Measurements from ENCODE around the gene PSMA6. TPM values are rescaled to one million over a fixed set of nuclear protein-coding genes. Genes with fewer than 3 reads are reported as not detected.

PSMA6 gene
- total RNA-seq, 1 donor from 2014 or later: 225 TPM

- no peak for TF ChIP-seq EZH2 (IDR thresholded peaks at IDR 0.05; ENCODE audit: insufficient read depth, low read length)
- TF ChIP-seq CTCF (IDR thresholded peaks at IDR 0.05; ENCODE audit: insufficient read depth, low read depth, low read length): no peak
- H3K36me3 ChIP-seq (ENCODE audit: insufficient read depth, low read length): no peaks in the 10 kb centered on the region
- H3K4me3 ChIP-seq (ENCODE audit: insufficient read depth, low read depth, low read length): no peak overlapping the region
- no peak overlapping the region for H2AFZ ChIP-seq (ENCODE audit: low read depth, low read length)
- Mint-ChIP-seq H3K4me1 (ENCODE audit: low read depth, unreplicated experiment) (peaks cover 5% of the 10 kb centered on the region), H3K4me3 (ENCODE audit: unreplicated experiment) (no peak overlapping the region), H3K27me3 (ENCODE audit: low read depth, unreplicated experiment) (no peaks in the 10 kb centered on the region), H3K9me3 (ENCODE audit: unreplicated experiment) (no peaks in the 10 kb centered on the region), H3K36me3 (ENCODE audit: low read depth, unreplicated experiment) (no peaks in the 10 kb centered on the region), H3K27ac (ENCODE audit: unreplicated experiment) (no peak overlapping the region)
- no peaks in the 10 kb centered on the region for H3K4me1 ChIP-seq (ENCODE audit: insufficient read depth, low read length)
- no peak overlapping the region for H3K4me2 ChIP-seq (ENCODE audit: low read length)
- H3K9me3 ChIP-seq (ENCODE audit: insufficient read depth, low read depth, low read length): no peaks in the 10 kb centered on the region
- no peak overlapping the region for H3K9ac ChIP-seq (ENCODE audit: low read length)
- H4K20me1 ChIP-seq (ENCODE audit: insufficient read depth, low read length): no peaks in the 10 kb centered on the region
- no peak overlapping the region for H3K27ac ChIP-seq (ENCODE audit: low read depth, low read length)
- FAIRE-seq: no peak
- no peaks in the 10 kb centered on the region for H3K27me3 ChIP-seq (ENCODE audit: insufficient read depth, low read length)
- peaks cover 3% of the 10 kb centered on the region for H3K79me2 ChIP-seq (ENCODE audit: insufficient read depth, low read length)
- DNase-seq (ENCODE audit: low read depth): peak; percentile 4
These were observed 4.7 kb upstream of the PSMA6 start for GRCh38 chr14:35287431-35288013.

GRCh38 chr14:35289623-35290022 lies 2.6 kb upstream of the PSMA6 start:
- no peak for FAIRE-seq
- H3K36me3 Mint-ChIP-seq (ENCODE audit: low read depth, unreplicated experiment): no peaks in the 10 kb centered on the region
- H3K27ac Mint-ChIP-seq (ENCODE audit: unreplicated experiment): no peak overlapping the region

More at GRCh38 chr14:35289623-35290022, 2.6 kb upstream of the PSMA6 start:
- Mint-ChIP-seq H3K4me3 (ENCODE audit: unreplicated experiment) (no peak overlapping the region), H3K27me3 (ENCODE audit: low read depth, unreplicated experiment) (no peaks in the 10 kb centered on the region), H3K4me1 (ENCODE audit: low read depth, unreplicated experiment) (peaks cover 9% of the 10 kb centered on the region), H3K9me3 (ENCODE audit: unreplicated experiment) (no peaks in the 10 kb centered on the region)
- no peak overlapping the region for H2AFZ ChIP-seq (ENCODE audit: low read depth, low read length)
- no peak overlapping the region for H3K4me2 ChIP-seq (ENCODE audit: low read length)
- no peaks in the 10 kb centered on the region for H3K9me3 ChIP-seq (ENCODE audit: insufficient read depth, low read depth, low read length)
- peaks cover 7% of the 10 kb centered on the region for H3K4me1 ChIP-seq (ENCODE audit: insufficient read depth, low read length)
- no peaks in the 10 kb centered on the region for H3K27me3 ChIP-seq (ENCODE audit: insufficient read depth, low read length)
- H3K79me2 ChIP-seq (ENCODE audit: insufficient read depth, low read length): peaks cover 24% of the 10 kb centered on the region
- TF ChIP-seq EZH2 (IDR thresholded peaks at IDR 0.05; ENCODE audit: insufficient read depth, low read length): no peak
- TF ChIP-seq CTCF (IDR thresholded peaks at IDR 0.05; ENCODE audit: insufficient read depth, low read depth, low read length): no peak
- H3K36me3 ChIP-seq (ENCODE audit: insufficient read depth, low read length): no peaks in the 10 kb centered on the region
- H3K9ac ChIP-seq (ENCODE audit: low read length): no peak overlapping the region
- DNase-seq (ENCODE audit: low read depth): no peak
- H3K4me3 ChIP-seq (ENCODE audit: insufficient read depth, low read depth, low read length): no peak overlapping the region
- no peak overlapping the region for H3K27ac ChIP-seq (ENCODE audit: low read depth, low read length)
- H4K20me1 ChIP-seq (ENCODE audit: insufficient read depth, low read length): peaks cover 11% of the 10 kb centered on the region
